Upper lobe of left lung (tissue), 6 donors: ENCODE measurements around the gene GNB2. TPM values are rescaled to one million over a fixed set of nuclear protein-coding genes. Genes with fewer than 3 reads are reported as not detected.
"Not testable (repeated sequence)": the region's sequence is repeated elsewhere in the genome, so short reads cannot be mapped to it uniquely, and the experiment has no call there.

Experiments
- ATAC-seq, 2 donors: fragments of 200-7000 bp; cut with Tn5 transposase; one replicate each; pipeline ENCODE4 v1.9.1; 2022; ENCODE audit warnings: mild to moderate bottlenecking in 2 of 2, moderate library complexity in 2 of 2; ENCODE audit not compliant: low FRiP score in 2 of 2
- DNase-seq, 2 donors: peaks; one replicate each; pipeline ENCODE4 v3.0.0-alpha.2; 2019 to 2020
- H3K27ac ChIP-seq, 4 donors: fragments of 200-600 bp; sonication (generic); one replicate each; pipeline ENCODE4 v1.5.1; 2016 to 2019
- H3K27me3 ChIP-seq, 4 donors: fragments of 200-600 bp; sonication (generic); one replicate each; pipeline ENCODE4 v1.5.1; 2017 to 2019
- H3K36me3 ChIP-seq, 4 donors: fragments of 200-600 bp; sonication (generic); one replicate each; pipeline ENCODE4 v1.5.1; 2016 to 2019
- H3K4me1 ChIP-seq, 4 donors: fragments of 200-600 bp; sonication (generic); one replicate each; pipeline ENCODE4 v1.5.1; 2018 to 2019
- H3K4me3 ChIP-seq, 4 donors: fragments of 200-600 bp; sonication (generic); one replicate each; pipeline ENCODE4 v1.5.1; 2017 to 2019; ENCODE audit warnings: mild to moderate bottlenecking in 2 of 4, moderate library complexity in 1 of 4
- H3K9me3 ChIP-seq, 4 donors: fragments of 200-600 bp; sonication (generic); one replicate each; pipeline ENCODE4 v1.5.1; 2018 to 2019
- CTCF ChIP-seq, 6 experiments: fragments of 450-650 bp in 4 of 6; fragments of 200-600 bp in 2 of 6; sonication (generic) in 2 of 6; IDR thresholded peaks; one replicate each; pipeline ENCODE4 v1.5.1; 2016 to 2019; ENCODE audit warnings: antibody characterized with exemption in 6 of 6
- EP300 ChIP-seq, 4 donors: sonication (generic); formaldehyde crosslinking; IDR thresholded peaks; one replicate each; pipeline ENCODE4 v1.5.1; 2017; ENCODE audit warnings: antibody characterized with exemption in 4 of 4, control low read depth in 2 of 4
- POLR2A ChIP-seq, 4 donors: fragments of 450-650 bp; IDR thresholded peaks; one replicate each; pipeline ENCODE4 v1.5.1; 2016 to 2017; ENCODE audit warnings: antibody characterized with exemption in 4 of 4, mild to moderate bottlenecking in 2 of 4
- POLR2AphosphoS5 ChIP-seq, 2 donors: sonication (generic); formaldehyde crosslinking; IDR thresholded peaks; one replicate each; pipeline ENCODE4 v1.5.1; 2017; ENCODE audit warnings: antibody characterized with exemption in 2 of 2
- WGBS, 2 donors: methylation state at CpG; one replicate each; pipeline ENCODE4 v1.1.5; 2017 to 2018; 5-methylcytosine and 5-hydroxymethylcytosine counted together
- total RNA-seq, 6 donors: library from RNA; depleted of rRNA in 4 of 6; stranded (reverse); fragments of >200 nt in 4 of 6; gene quantifications; one replicate each; pipeline versions ENCODE4 v1.1.0 to v1.2.1, GENCODE V29; 2016 to 2021
- donor health status: DM: no; HTN: no; CAD: no; lungs with moderate emphysema.
- donor health status: DM: no; HTN: yes; CAD: no; lungs with severe emphysema.

The GNB2 gene
- total RNA-seq, 6 donors from 2014 or later = 153 to 291 (median 278) TPM

GRCh38 chr7:100708395-100708794 is 34.9 kb downstream of the GNB2 start:
- Histone ChIP-seq H3K9me3 (no peaks in the 10 kb centered on the region), H3K4me3 (no peak overlapping the region), H3K27me3 (no peaks in the 10 kb centered on the region), H3K27ac (no peak overlapping the region), H3K4me1 (peaks cover 15 to 21% (median 17%) of the 10 kb centered on the region in 4 donors), H3K36me3 (peaks cover 0 to 15% (median 0%) of the 10 kb centered on the region in 4 donors)
- 83 to 87% methylated on average over 6 of the region's 6 CpGs for WGBS, 2 donors
- TF ChIP-seq EP300 (IDR thresholded peaks at IDR 0.05) (no peak), CTCF (IDR thresholded peaks at IDR 0.05) (no peak)
- DNase-seq (no peak), ATAC-seq (no peak)

- DNase-seq (no peak), ATAC-seq (no peak)
- H3K9me3 ChIP-seq = no peaks in the 10 kb centered on the region
- H3K27ac ChIP-seq = no peak overlapping the region
- H3K36me3 ChIP-seq = peaks cover 0 to 15% (median 0%) of the 10 kb centered on the region in 4 donors
- TF ChIP-seq POLR2AphosphoS5 (IDR thresholded peaks at IDR 0.05) = no peak
- no peak for TF ChIP-seq CTCF (IDR thresholded peaks at IDR 0.05)
- TF ChIP-seq POLR2A (IDR thresholded peaks at IDR 0.05) = no peak
- no peak for TF ChIP-seq EP300 (IDR thresholded peaks at IDR 0.05)
- no peak overlapping the region for H3K4me3 ChIP-seq
- H3K27me3 ChIP-seq = no peaks in the 10 kb centered on the region
- 89 to 92% methylated on average over 4 of the region's 4 CpGs for WGBS, 2 donors
- H3K4me1 ChIP-seq = peaks cover 10 to 13% (median 11%) of the 10 kb centered on the region in 4 donors
Measured at GRCh38 chr7:100710452-100710851, 36.9 kb downstream of the GNB2 start.

- DNase-seq = no peak
- H3K9me3 ChIP-seq = no peaks in the 10 kb centered on the region
- no peak overlapping the region for H3K27ac ChIP-seq
- H3K36me3 ChIP-seq = peaks cover 0 to 15% (median 0%) of the 10 kb centered on the region in 4 donors
- TF ChIP-seq CTCF (IDR thresholded peaks at IDR 0.05) (no peak), POLR2AphosphoS5 (IDR thresholded peaks at IDR 0.05) (no peak), POLR2A (IDR thresholded peaks at IDR 0.05) (no peak)
- 75 to 92% methylated on average over 2 to 11 of the region's 11 CpGs for WGBS, 2 donors
- no peak overlapping the region for H3K4me3 ChIP-seq
- no peaks in the 10 kb centered on the region for H3K27me3 ChIP-seq
- ATAC-seq = no peak
- peaks cover 10 to 13% (median 10%) of the 10 kb centered on the region in 4 donors for H3K4me1 ChIP-seq
Measured at GRCh38 chr7:100711369-100711768, 37.8 kb downstream of the GNB2 start.

GRCh38 chr7:100714725-100715124 is 41.2 kb downstream of the GNB2 start:
- TF ChIP-seq EP300 (IDR thresholded peaks at IDR 0.05) (no peak), POLR2AphosphoS5 (IDR thresholded peaks at IDR 0.05) (no peak), POLR2A (IDR thresholded peaks at IDR 0.05) (no peak), CTCF (IDR thresholded peaks at IDR 0.05) (no peak)
- H3K36me3 ChIP-seq = no peaks in the 10 kb centered on the region
- H3K4me1 ChIP-seq = no peaks in the 10 kb centered on the region
- 67 to 75% methylated on average over 7 to 8 of the region's 8 CpGs for WGBS, 2 donors
- DNase-seq (no peak), ATAC-seq (no peak)
- H3K27me3 ChIP-seq = peaks cover 0 to 3% (median under 1%) of the 10 kb centered on the region in 4 donors
- no peak overlapping the region for H3K27ac ChIP-seq
- H3K9me3 ChIP-seq = peaks cover 0 to 7% (median 0%) of the 10 kb centered on the region in 4 donors
- H3K4me3 ChIP-seq = no peak overlapping the region

GRCh38 chr7:100717073-100717472 is 43.5 kb downstream of the GNB2 start:
- not testable (repeated sequence) for ATAC-seq, H3K9me3 ChIP-seq, H3K27ac ChIP-seq, DNase-seq, H3K36me3 ChIP-seq, H3K4me3 ChIP-seq
- peaks cover 0 to 21% (median 7%) of the 10 kb centered on the region in 4 donors for H3K27me3 ChIP-seq
- 96 to 98% methylated on average over 2 of the region's 2 CpGs for WGBS, 2 donors
- H3K4me1 ChIP-seq = peaks cover 0 to 11% (median 3%) of the 10 kb centered on the region in 4 donors
